DOHH2 (cell line): ENCODE data around the gene MIEF1.
A peak's percentile ranks its signal among the peaks of the same experiment; 100 is the strongest.

ENCODE experiments used
- H3F3A ChIP-seq: fragments of 200-600 bp; sonication (generic), shearing (Covaris generic); 2 replicates; pipeline ENCODE4 v1.6.0; 2016; ENCODE audit warnings: antibody characterized with exemption, mild to moderate bottlenecking; ENCODE audit not compliant: control insufficient read depth, insufficient read depth
- H3K27ac ChIP-seq: fragments of 200-600 bp; sonication (generic); 2 replicates; pipeline ENCODE4 v1.5.1; 2014; ENCODE audit warnings: low read depth, mild to moderate bottlenecking, low read length, moderate library complexity
- H3K27me3 ChIP-seq: fragments of 200-600 bp; sonication (generic); 2 replicates; pipeline ENCODE4 v1.6.1; 2014; ENCODE audit warnings: mild to moderate bottlenecking, low read length, mixed read lengths; ENCODE audit not compliant: control insufficient read depth
- H3K36me3 ChIP-seq: fragments of 200-600 bp; sonication (generic); 2 replicates; pipeline ENCODE4 v1.6.1; 2014; ENCODE audit warnings: mild to moderate bottlenecking, low read length, moderate library complexity, mixed read lengths; ENCODE audit not compliant: control insufficient read depth
- H3K4me1 ChIP-seq: fragments of 200-600 bp; sonication (generic); 2 replicates; pipeline ENCODE4 v1.6.1; 2014; ENCODE audit warnings: mild to moderate bottlenecking, low read length, mixed read lengths; ENCODE audit not compliant: control insufficient read depth
- H3K4me2 ChIP-seq: fragments of 200-600 bp; sonication (generic); 2 replicates; pipeline ENCODE4 v1.6.0; 2014; ENCODE audit warnings: mild to moderate bottlenecking, low read length, moderate library complexity
- H3K4me3 ChIP-seq: fragments of 200-600 bp; sonication (generic); 2 replicates; pipeline ENCODE4 v1.5.1; 2014; ENCODE audit warnings: mild to moderate bottlenecking, low read length, mixed read lengths
- H3K79me2 ChIP-seq: fragments of 200-600 bp; sonication (generic); 2 replicates; pipeline ENCODE4 v1.6.1; 2014; ENCODE audit warnings: mild to moderate bottlenecking, low read length, mixed read lengths; ENCODE audit not compliant: control insufficient read depth
- H3K9me2 ChIP-seq: fragments of 200-600 bp; sonication (generic); replicated peaks from 2 replicates; pipeline ENCODE4 v1.6.1; 2014; ENCODE audit warnings: mild to moderate bottlenecking, low read length, mixed read lengths; ENCODE audit not compliant: control insufficient read depth
- H3K9me3 ChIP-seq: fragments of 200-600 bp; sonication (generic); 2 replicates; pipeline ENCODE4 v1.6.1; 2014; ENCODE audit warnings: antibody characterized with exemption, low read length, mixed read lengths; ENCODE audit not compliant: control insufficient read depth, insufficient read depth
- H4K20me1 ChIP-seq: fragments of 200-600 bp; sonication (generic); 2 replicates; pipeline ENCODE4 v1.6.0; 2014; ENCODE audit warnings: low read depth, mild to moderate bottlenecking, antibody characterized with exemption, low read length, moderate library complexity; ENCODE audit not compliant: control insufficient read depth, insufficient read depth
- CTCF ChIP-seq: fragments of 200-600 bp; sonication (generic); IDR thresholded peaks from one replicate; pipeline ENCODE4 v1.5.1; 2014; ENCODE audit warnings: antibody characterized with exemption, mild to moderate bottlenecking, low read depth, low read length; ENCODE audit not compliant: poor library complexity, severe bottlenecking
- EZH2phosphoT487 ChIP-seq: fragments of 200-600 bp; sonication (generic); IDR thresholded peaks from 2 replicates; pipeline ENCODE4 v1.6.1; 2017; ENCODE audit warnings: borderline replicate concordance, mild to moderate bottlenecking, antibody characterized with exemption, low read length, moderate library complexity, mixed read lengths

MIEF1 gene

DNA sequence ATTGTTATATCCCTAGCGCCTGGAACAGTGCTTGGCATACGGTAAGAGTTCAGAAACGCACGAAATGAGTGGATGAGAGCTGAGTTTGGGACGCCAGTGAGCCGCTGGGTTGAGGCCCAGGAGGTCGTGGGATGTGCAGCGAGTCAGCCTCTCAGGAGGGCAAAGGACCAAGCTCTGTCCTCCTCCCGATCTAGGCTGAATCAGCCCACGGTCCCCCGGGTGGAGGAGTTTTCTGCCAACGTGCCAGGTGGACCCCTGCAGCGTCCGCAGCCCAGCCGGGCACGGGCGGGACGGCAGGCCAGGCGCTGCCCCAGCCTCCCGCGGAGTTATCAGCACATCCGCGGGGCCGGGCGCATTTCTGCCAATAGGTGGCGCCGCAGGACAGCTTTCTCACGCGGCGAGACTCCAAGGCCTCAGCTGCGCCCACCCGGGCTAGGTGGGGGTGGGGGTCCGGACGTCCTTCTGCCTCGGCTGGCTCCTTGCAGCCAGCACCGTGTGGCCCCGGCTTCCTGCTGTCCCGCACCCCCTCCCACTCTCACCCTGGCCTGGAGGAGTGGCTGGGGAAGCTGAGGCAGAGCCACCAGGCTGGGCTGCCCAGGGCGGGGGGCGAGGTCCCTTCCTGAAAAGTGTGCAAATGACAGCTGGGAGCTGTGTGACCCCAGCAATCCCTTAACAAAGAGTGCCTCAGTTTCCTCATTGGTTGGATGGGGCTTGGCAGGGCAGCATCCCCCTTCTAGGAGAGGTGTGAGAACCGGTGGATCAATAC lies 32.7 kb downstream of the MIEF1 start:
- Histone ChIP-seq H3K4me3 (no peak overlapping the region), H3K36me3 (peaks cover 26% of the 10 kb centered on the region), H3K79me2 (peaks cover 28% of the 10 kb centered on the region), H3K4me2 (peak overlapping the region; percentile 34), H4K20me1 (no peaks in the 10 kb centered on the region), H3F3A (peaks cover 3% of the 10 kb centered on the region), H3K9me2 (no peaks in the 10 kb centered on the region), H3K9me3 (no peaks in the 10 kb centered on the region), H3K27me3 (no peaks in the 10 kb centered on the region), H3K4me1 (peaks cover 38% of the 10 kb centered on the region), H3K27ac (no peak overlapping the region)
- TF ChIP-seq EZH2phosphoT487 (no peak), CTCF (peak; percentile 92)

GRCh38 chr22:39535357-39535725 lies 33.3 kb downstream of the MIEF1 start:
- TF ChIP-seq EZH2phosphoT487 (no peak), CTCF (no peak)
- Histone ChIP-seq H3K9me3 (no peaks in the 10 kb centered on the region), H3K27ac (no peak overlapping the region), H4K20me1 (no peaks in the 10 kb centered on the region), H3K4me2 (no peak overlapping the region), H3K79me2 (peaks cover 22% of the 10 kb centered on the region), H3K4me1 (peaks cover 32% of the 10 kb centered on the region), H3K36me3 (peaks cover 21% of the 10 kb centered on the region), H3F3A (no peaks in the 10 kb centered on the region), H3K27me3 (no peaks in the 10 kb centered on the region), H3K9me2 (no peaks in the 10 kb centered on the region), H3K4me3 (no peak overlapping the region)

DNA sequence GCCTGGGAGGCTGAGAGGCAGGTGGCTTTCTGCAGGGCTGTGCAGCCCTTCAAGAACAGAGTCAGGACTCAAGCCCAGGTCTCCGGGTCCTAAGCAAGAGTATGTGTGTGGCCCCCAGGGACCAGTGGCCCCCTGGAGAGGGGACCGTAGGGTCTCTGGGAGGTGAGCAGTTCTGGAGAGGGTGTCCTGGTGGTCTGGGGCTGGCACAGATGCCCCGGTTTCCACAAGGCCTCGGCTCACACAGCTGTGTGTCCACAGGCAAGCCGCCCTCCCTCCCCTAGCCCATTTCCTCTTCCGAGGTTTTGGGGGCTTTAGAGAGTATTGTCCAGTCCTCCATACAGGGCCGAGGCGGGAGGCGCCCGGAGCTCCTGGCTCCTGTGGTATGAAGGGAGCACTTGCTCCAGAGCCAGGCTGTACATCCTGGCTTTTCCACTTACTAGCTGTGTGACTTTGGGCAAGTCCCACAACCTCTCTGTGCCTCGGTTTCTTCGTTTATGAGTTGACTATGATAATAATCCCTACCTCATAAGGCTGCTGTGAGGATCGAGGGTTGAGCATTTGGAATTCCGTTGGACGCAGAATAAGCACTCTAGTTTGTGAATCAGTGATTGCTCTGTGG lies 33.9 kb downstream of the MIEF1 start:
- no peak overlapping the region for H3K27ac ChIP-seq
- no peaks in the 10 kb centered on the region for H3K9me3 ChIP-seq

More for the DNA sequence above, 33.9 kb downstream of the MIEF1 start:
- no peak overlapping the region for H3K4me3 ChIP-seq
- H3K4me2 ChIP-seq = no peak overlapping the region
- TF ChIP-seq CTCF (no peak), EZH2phosphoT487 (no peak)
- H3K9me2 ChIP-seq = no peaks in the 10 kb centered on the region
- peaks cover 15% of the 10 kb centered on the region for H3K36me3 ChIP-seq
- peaks cover 26% of the 10 kb centered on the region for H3K4me1 ChIP-seq
- H3F3A ChIP-seq = no peaks in the 10 kb centered on the region
- H4K20me1 ChIP-seq = no peaks in the 10 kb centered on the region
- peaks cover 16% of the 10 kb centered on the region for H3K79me2 ChIP-seq
- no peaks in the 10 kb centered on the region for H3K27me3 ChIP-seq
